Neuron (in vitro differentiated cells): ENCODE measurements around the gene PCNX1.
"Not testable (repeated sequence)": the region's sequence is repeated elsewhere in the genome, so short reads cannot be mapped to it uniquely, and the experiment has no call there.

Experiments
- H2AFZ ChIP-seq: one replicate; pipeline ENCODE4 v1.6.1; 2013; ENCODE audit warnings: low read depth, mild to moderate bottlenecking, inconsistent platforms, low read length, moderate library complexity
- H3K27me3 ChIP-seq: one replicate; pipeline ENCODE4 v1.6.1; 2013; ENCODE audit warnings: low read length; ENCODE audit not compliant: insufficient read depth
- H3K36me3 ChIP-seq: one replicate; pipeline ENCODE4 v1.6.1; 2013; ENCODE audit warnings: low read length; ENCODE audit not compliant: insufficient read depth
- H3K4me1 ChIP-seq: one replicate; pipeline ENCODE4 v1.6.1; 2013; ENCODE audit warnings: low read length; ENCODE audit not compliant: insufficient read depth
- H3K4me3 ChIP-seq: 2 replicates; pipeline ENCODE4 v1.5.1; 2013; ENCODE audit warnings: mild to moderate bottlenecking, low read length, moderate library complexity
- H3K9me3 ChIP-seq: one replicate; pipeline ENCODE4 v1.6.1; 2013; ENCODE audit warnings: low read length

Gene PCNX1

DNA sequence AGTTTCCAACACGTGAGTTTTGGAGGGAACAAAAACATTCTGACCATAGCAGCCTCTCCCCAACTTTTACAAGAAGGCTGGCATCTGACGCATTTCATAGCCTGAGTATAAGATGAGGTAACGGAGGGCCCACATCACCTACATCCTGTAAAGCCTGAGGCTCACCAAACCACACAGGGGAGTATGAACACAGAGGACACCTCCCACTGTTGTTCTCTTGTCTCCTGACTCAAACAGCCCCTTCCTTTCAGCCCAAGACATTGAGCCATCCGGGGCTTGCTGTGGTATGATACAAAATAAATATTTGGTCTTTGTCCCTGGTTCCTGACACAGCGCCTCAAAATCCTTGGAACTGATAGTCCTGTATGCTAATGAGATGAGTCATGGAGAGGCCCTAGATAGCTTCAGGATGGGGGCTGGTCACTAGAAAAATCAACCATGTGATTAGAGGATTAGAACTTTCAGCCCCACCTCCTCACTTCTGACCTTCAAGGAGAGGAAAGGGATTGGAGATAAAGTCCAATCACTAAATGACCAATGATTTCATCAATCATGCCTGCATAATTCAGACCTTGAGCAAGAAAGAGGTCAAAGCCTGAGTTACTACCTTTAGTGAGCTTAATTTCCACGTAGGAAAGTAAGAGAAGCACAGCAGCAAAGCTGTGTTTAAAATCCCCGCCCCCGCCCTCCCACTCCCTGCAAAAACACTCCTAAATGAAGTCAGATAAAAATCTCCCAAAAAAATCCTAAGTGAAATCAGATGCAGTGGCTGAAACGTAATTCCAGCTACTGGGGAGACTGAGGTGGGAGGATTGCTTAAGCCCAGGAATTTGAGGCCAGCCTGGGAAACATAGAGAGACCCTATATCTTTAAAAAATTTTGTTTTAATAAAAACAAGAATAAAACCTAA, 236.4 kb downstream of the PCNX1 start:
- H3K9me3 ChIP-seq = no peaks in the 10 kb centered on the region
- no peak overlapping the region for H2AFZ ChIP-seq
- no peaks in the 10 kb centered on the region for H3K36me3 ChIP-seq
- peaks cover 7% of the 10 kb centered on the region for H3K4me1 ChIP-seq
- H3K4me3 ChIP-seq = no peak overlapping the region
- no peaks in the 10 kb centered on the region for H3K27me3 ChIP-seq

DNA sequence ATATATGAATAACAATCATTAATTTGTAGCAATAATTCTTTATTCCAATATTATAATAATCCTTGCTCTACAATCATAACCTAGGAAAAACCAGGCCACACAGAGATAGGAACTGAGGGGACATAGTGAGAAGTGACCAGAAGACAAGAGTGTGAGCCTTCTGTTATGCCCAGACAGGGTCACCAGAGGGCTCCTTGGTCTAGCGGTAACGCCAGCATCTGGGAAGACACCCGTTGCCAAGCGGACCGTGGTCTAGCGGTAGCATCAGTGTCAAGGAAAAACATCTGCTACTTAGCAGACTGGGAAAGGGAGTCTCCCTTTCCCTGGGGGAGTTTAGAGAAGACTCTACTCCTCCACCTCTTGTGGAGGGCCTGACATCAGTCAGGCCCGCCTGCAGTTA, 240.1 kb downstream of the PCNX1 start:
- not testable (repeated sequence) for H3K9me3 ChIP-seq, H2AFZ ChIP-seq, H3K36me3 ChIP-seq, H3K27me3 ChIP-seq, H3K4me3 ChIP-seq, H3K4me1 ChIP-seq

DNA sequence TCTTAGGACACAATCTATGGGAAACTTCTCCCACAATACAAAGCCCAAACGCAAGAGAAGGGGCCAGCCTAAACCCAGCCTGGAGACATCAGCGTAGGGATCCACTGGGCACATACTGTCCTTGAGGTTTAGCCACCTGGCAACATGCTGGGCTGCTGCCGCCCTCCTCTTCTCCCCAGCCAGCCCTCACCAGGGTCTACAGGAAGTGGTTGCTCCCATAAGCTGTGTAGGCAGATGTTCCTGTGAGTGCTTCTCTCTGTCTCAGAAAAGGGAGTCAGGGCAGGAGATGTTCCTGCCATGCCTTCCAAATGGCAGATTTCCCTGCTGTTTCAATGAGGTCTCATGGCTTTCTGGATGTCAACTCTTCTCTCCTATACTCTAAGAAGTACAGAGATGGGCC, 241.4 kb downstream of the PCNX1 start:
- no peaks in the 10 kb centered on the region for H3K27me3 ChIP-seq
- no peak overlapping the region for H2AFZ ChIP-seq
- H3K4me3 ChIP-seq = no peak overlapping the region
- no peaks in the 10 kb centered on the region for H3K36me3 ChIP-seq
- H3K4me1 ChIP-seq = peaks cover 2% of the 10 kb centered on the region
- peaks cover 4% of the 10 kb centered on the region for H3K9me3 ChIP-seq

DNA sequence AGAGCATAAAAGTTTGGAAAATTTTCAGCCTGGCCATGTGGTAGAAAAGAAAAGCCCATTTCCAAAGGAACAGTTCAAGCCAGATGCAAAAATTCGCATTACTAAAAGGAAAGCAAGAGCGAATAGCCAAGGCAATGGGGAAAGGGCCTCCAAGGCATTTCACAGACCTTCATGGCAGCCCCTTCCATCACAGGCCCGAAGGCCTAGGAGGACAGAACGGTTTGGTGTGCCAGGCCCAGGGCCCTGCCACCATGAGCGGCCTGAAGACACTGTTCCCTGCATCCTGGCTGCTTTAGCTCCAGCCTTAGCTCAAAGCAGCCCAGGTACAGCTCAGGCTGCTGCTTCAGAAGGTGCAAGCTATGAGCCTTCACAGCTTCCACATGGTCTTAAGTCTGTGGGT, 243.5 kb downstream of the PCNX1 start:
- no peak overlapping the region for H3K4me3 ChIP-seq
- no peak overlapping the region for H2AFZ ChIP-seq
- H3K36me3 ChIP-seq = no peaks in the 10 kb centered on the region
- H3K27me3 ChIP-seq = no peaks in the 10 kb centered on the region
- peaks cover 4% of the 10 kb centered on the region for H3K9me3 ChIP-seq
- H3K4me1 ChIP-seq = no peaks in the 10 kb centered on the region

DNA sequence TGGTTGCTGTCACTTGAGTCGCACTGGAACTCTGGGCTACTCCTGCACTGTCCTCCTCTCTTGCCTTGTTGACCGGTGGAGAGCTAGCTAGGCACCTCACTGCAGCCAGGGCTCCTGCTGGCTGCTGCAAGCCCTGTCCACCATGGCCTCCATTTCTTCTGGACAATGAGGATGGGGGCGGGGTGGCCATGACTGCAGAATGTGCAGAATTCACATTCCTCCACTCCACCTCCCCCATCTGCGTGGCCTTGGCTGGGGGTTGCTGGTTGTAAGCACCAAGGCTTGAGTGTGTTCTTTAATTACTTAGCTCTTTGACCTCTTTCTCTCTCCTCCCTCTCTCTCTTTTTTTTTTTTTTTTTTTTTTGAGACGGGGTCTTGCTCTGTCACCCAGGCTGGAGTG, 248.5 kb downstream of the PCNX1 start:
- Histone ChIP-seq H3K4me3 (no peak overlapping the region), H3K9me3 (peaks cover 2% of the 10 kb centered on the region), H3K4me1 (no peaks in the 10 kb centered on the region), H3K36me3 (no peaks in the 10 kb centered on the region), H3K27me3 (no peaks in the 10 kb centered on the region), H2AFZ (no peak overlapping the region)

DNA sequence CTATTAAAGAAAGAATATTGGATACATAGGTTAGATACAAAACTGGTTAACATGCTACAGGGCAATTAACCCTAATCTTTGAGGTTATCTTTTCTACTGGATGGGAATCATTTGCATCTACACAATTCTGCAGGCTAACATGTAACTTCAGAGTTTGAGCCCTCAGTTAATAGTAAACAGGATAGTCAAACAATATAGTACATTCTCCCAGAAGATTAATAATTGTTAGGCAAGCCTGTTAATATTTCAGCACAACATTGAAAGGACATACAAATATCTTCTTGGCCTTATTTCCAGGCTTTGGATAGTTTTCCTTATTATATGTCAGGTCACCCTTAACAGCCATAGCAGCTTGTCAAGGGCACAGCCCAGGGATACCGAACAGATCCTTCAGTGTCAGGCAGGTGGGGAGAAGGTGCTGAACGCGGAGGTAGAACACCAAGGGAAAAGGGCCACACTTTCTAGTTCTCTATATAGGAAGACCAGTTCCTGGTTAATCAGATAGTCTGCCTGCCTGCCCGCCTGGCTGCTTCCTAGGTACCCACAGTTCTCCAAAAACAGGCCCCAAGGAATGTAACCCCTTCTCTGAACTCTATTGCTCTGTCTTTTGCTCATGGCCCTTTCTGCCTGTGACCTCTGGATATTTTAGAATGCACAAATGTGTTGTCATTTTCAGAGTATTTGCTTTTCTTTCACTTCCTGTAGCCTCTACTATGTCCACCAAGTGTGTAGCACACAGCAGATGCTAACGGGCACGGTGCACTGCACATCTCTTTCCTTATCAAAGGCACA, 256.0 kb downstream of the PCNX1 start:
- H3K4me3 ChIP-seq = no peak overlapping the region
- no peaks in the 10 kb centered on the region for H3K9me3 ChIP-seq
- H3K4me1 ChIP-seq = peaks cover 7% of the 10 kb centered on the region
- peak overlapping the region; percentile 14 for H2AFZ ChIP-seq
- H3K36me3 ChIP-seq = no peaks in the 10 kb centered on the region
- no peaks in the 10 kb centered on the region for H3K27me3 ChIP-seq

DNA sequence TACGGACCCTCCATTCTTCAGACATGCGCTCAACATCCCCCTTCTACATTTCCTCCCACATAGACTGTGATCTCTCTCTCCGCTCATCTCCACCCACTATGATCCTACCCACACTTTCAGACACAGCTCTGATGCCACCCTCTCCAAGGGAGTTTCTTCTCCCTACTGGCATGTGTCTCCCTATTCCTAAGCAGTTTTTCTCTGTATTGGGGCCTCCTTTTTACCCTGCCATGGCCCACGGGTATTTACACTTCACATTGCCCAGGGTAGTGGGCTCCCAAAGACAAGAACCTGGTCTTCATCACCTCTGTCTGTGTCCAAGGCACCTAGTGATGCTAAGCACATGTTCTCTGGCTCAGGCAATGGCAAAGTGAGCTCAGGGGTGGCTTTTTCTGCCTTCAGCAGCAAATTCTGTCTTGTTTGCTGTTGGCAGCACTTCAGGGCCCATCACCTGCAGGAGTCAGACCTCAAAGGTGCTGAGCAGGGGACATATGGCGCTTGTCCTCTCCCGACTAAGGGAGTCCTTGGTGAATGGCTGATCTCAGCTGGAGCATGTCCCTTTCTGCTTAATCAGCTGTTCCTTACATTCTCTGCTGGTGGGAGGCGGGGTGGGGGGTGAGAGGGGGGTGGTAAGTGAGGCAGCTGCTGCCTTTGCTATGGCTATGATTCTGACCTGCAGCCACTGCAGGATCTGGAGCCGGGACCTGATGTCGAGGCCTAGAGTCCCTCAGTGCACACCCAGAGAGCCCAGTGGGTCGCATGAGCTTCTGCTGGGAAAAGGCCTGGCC, 256.8 kb downstream of the PCNX1 start:
- Histone ChIP-seq H3K4me1 (peaks cover 7% of the 10 kb centered on the region), H3K9me3 (no peaks in the 10 kb centered on the region), H3K36me3 (no peaks in the 10 kb centered on the region), H3K27me3 (no peaks in the 10 kb centered on the region), H3K4me3 (no peak overlapping the region), H2AFZ (peak overlapping the region; percentile 14)
